GM18517 (cell line): ENCODE measurements around the gene DLG1.
"Not testable (repeated sequence)": the region's sequence is repeated elsewhere in the genome, so short reads cannot be mapped to it uniquely, and the experiment has no call there.

Experiments used
- ATAC-seq: cut with Tn5 transposase; IDR thresholded peaks from one replicate; pipeline ENCODE4 v1.9.1; 2021; ENCODE audit warnings: mild to moderate bottlenecking, moderate library complexity; ENCODE audit not compliant: unreplicated experiment

Gene DLG1

DNA sequence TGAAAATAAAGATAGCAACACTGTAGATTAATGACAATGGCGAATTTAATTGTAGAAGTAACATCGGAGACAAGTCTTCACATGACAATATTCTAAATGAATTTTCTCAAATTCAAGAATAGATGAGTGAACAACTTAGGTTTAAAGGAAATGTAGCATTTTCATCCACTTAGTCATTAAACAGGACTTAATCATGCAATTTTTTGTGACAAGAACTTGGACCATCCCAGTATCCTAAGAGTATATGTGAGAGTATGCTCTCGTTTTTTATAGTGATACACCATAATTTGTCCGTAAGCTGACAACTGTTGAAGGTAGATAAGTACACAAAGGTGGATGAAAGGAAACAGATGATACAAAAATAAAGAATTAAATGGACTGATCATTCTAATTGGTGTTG, 81.5 kb downstream of the DLG1 start:
- ATAC-seq: no peak

GRCh38 chr3:197216169-197216860, 82.1 kb downstream of the DLG1 start:
- no peak for ATAC-seq

DNA sequence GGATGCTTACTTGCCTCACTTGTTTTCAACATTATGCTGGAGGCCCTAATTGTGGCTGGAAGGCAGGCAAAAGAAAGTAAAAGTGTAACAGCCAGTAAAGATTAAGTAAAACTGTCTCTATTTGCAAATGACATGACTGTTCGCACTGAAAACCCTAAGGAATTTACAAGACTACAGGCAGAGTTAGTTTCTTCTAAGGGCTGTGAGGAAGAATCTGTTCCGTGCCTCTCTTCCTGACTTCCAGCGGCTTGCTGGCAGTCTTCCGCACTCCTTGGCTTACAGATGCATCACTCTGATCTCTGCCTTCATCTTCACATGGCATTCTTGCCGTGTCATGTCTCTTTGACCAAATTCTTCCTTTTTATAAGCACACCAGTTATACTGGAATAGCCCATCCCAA, 86.1 kb downstream of the DLG1 start:
- ATAC-seq: no peak

GRCh38 chr3:197211698-197212097, 86.7 kb downstream of the DLG1 start:
- ATAC-seq: not testable (repeated sequence)

- ATAC-seq: no peak
Observed at GRCh38 chr3:197209366-197210260, 88.8 kb downstream of the DLG1 start.

DNA sequence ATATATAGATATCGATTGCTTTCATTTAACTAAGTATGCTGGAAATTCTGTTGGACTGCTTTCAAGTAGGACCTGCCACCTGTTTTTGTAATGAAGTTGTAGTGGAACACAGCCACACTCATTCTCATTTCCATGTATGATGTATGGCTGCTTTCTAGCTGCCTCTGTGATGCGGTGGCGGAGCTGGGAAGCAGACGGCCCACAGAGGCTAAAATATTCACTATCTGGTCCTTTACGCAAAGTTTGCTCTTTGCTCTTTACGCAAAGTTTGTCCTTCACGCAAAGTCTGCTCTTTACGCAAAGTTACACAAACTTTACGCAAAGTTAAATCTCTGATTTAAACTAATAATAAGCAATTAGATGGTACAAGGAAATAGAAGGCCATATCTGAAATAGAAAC, 91.5 kb downstream of the DLG1 start:
- no peak for ATAC-seq

DNA sequence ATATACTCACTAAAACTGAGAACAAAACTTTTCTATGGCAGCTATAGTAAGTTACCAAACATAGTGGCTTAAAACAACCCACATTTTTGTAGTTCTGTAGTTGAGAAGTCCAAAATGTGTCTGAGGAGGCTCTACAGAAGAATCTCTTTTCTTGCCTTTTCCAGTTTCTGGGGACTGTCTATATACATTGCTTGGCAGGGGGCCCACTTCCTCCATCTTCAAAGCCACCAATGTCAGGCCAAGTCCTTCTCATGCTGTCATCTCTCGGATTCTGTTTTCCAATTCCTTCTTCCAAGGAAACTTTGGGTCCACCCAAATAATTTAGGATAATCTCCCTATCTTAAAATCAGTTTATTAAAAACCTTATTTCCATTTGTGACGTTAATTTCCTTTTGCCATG, 92.7 kb downstream of the DLG1 start:
- no peak for ATAC-seq

GRCh38 chr3:197205265-197205664, 93.1 kb downstream of the DLG1 start:
- no peak for ATAC-seq

DNA sequence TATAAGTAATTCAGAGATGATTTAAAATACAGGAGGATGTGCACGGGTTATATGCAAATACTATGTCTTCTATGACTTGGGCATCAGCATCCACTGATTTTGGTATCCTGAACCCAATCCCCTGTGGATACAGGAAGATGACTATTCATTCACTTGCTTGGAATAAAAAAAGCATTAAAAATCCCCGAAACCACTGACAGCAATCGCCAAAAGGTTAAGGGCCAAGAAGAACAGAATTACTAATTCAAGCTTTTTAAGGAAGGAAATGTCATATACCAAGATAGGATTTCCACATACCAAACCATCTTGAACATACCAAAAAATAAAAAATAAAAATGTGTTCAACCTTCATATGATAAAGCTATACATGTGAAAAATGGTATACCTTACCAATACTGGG, 93.7 kb downstream of the DLG1 start:
- no peak for ATAC-seq

DNA sequence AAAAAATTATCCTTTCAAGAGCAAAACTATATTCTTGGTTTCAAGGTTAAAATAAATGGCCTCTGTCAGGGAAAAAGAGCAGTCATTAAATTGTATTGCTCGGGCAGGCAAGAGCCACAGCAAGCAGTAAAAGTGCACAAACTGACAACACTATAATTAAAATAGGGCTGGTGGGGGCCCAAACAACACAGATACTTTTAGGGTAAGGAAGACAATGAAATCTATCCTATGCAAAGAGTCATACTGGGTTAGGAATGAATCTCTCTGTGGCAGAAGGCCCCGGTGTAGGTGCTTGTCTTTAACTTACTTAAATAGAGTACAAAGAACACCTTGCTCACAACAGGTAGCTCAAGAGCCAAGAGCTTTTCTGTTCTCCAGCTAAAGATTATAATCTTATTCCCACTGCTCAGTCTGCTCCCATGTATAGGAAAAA, 94.7 kb downstream of the DLG1 start:
- ATAC-seq: no peak

DNA sequence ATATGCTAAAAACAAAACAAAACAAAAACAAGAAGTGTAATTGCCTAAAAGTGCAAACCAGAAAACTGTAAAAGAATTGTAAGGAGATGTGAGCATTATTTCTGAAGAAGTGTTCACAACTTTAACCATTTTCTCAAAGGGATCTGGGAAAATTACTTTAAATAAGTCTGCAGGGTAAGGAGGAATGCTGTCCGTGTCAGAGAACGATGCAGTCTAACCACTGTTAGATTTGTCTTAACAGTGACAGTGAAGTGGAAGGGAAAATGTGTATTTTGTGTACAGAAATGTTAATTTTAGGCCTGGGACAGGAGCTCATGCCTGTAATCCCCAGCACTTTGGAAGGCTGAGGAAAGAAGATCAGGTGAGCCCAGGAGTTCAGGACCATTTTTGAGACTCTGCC, 95.7 kb downstream of the DLG1 start:
- no peak for ATAC-seq

- no peak for ATAC-seq
Observed at GRCh38 chr3:197201791-197202452, 96.5 kb downstream of the DLG1 start.

- ATAC-seq: not testable (repeated sequence)
Observed at GRCh38 chr3:197200856-197201255, 97.6 kb downstream of the DLG1 start.

DNA sequence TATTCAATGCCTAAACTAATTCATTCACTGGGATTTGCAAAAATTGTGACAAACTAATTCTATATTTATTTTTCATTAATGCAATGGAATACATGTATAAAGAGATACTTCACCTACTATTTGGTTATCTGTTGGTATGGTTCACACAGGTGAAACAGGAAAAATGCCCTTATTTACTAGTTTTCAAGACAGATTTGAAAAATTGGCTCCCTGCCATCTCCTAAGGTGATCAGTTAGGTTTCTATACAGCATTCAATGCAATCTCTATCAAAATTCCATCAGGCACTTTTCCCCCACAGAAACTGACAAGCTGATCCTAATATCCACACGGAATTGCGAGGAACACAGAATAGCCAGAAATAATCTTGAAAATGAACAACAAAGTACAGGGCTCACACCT, 101.1 kb downstream of the DLG1 start:
- ATAC-seq: no peak

- ATAC-seq: no peak
Observed at GRCh38 chr3:197196192-197196591, 102.2 kb downstream of the DLG1 start.

DNA sequence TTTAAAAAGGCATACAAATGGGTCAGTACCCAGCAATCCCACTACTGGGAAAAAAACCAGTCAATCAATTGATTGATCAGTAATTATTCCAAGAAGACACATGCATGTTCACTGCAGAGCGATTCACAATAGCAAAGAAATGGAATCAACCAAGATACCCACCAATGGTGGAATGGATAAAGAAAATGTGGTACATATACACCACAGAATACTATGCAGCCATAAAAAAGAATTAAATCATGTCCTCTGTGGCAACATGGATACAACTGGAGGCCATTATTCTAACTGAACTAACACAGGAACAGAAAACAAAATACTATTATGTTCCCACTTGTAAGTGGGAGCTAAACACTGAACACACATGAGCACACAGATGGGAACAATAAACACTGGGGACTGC, 103.1 kb downstream of the DLG1 start:
- no peak for ATAC-seq

DNA sequence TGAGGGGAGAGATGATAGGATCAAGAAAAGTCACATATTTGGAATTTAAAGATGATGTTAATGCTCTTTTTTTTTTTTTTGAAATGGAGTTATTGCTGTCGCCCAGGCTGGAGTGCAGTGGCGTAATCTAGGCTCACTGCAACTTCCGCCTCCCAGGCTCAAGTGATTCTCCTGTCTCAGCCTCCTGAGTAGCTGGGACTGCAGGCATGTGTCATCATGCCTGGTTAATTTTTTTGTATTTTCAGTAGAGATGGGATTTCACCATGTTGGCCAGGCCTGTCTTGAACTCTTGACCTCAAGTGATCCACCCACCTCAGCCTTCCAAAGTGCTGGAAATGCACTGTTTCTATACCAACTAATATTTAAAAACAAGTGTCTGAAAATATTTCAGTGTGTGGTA, 104.7 kb downstream of the DLG1 start:
- ATAC-seq: not testable (repeated sequence)

DNA sequence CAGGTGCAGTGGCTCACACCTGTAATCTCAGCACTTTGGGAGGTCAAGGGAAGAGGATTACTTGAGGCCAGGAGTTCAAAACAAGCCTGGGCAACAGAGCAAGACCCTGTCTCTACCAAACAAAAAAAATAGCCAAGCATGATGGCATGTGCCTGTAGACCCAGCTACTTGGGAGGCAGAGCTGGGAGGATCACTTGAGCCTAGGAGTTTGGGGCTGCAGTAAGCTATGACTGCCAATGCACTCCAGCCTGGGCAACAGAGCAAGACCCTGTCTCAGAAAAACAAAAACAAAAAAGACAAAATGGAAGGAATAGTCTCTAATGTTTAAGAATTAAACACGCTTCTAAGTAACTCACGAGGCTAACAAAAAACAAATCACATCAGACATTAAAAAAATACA, 106.5 kb downstream of the DLG1 start:
- no peak for ATAC-seq

- no peak for ATAC-seq
Observed at GRCh38 chr3:197189623-197190022, 108.8 kb downstream of the DLG1 start.

- no peak for ATAC-seq
Observed at GRCh38 chr3:197188963-197189362, 109.4 kb downstream of the DLG1 start.

GRCh38 chr3:197186887-197187588, 111.4 kb downstream of the DLG1 start:
- ATAC-seq: peak; percentile 68
